ENCODE data around the gene OTOF.

DNA sequence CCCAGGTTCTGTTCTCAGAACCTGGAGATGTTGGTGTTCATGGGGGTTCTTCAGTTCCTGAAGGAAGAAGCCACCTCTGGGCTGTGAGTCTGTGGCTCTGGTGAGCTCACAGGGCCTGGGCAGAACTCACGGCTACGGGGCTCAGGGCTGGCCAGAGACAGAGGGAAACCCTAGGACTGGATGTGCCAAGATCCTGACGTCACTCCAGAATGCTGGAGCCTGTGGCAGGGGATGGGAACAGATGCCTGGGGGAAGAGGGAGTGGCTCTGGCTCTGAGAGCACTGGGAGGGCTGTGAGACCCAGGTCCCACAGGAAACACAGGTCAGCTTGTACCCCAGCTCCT, at the start of gene OTOF:
- no peak for TF ChIP-seq EP300 (IDR thresholded peaks at IDR 0.05)
- TF ChIP-seq, protein P1, sequence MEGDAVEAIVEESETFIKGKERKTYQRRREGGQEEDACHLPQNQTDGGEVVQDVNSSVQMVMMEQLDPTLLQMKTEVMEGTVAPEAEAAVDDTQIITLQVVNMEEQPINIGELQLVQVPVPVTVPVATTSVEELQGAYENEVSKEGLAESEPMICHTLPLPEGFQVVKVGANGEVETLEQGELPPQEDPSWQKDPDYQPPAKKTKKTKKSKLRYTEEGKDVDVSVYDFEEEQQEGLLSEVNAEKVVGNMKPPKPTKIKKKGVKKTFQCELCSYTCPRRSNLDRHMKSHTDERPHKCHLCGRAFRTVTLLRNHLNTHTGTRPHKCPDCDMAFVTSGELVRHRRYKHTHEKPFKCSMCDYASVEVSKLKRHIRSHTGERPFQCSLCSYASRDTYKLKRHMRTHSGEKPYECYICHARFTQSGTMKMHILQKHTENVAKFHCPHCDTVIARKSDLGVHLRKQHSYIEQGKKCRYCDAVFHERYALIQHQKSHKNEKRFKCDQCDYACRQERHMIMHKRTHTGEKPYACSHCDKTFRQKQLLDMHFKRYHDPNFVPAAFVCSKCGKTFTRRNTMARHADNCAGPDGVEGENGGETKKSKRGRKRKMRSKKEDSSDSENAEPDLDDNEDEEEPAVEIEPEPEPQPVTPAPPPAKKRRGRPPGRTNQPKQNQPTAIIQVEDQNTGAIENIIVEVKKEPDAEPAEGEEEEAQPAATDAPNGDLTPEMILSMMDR (IDR thresholded peaks at IDR 0.05), result no peak

Data from stomach (tissue), 4 donors.